Ecto neural progenitor cell (in vitro differentiated cells): ENCODE measurements around the gene RERE.
A peak's percentile ranks its signal among the peaks of the same experiment; 100 is the strongest.
"Not testable (repeated sequence)": the region's sequence is repeated elsewhere in the genome, so short reads cannot be mapped to it uniquely, and the experiment has no call there.

Experiments
- DNase-seq: peaks from one replicate; pipeline ENCODE4 v3.0.0-alpha.2; 2018; ENCODE audit warnings: low spot score

Gene RERE

GRCh38 chr1:8714173-8714572 lies 103.3 kb downstream of the RERE start:
- no peak for DNase-seq

- no peak for DNase-seq
Measured at GRCh38 chr1:8712413-8713231, 104.8 kb downstream of the RERE start.

DNA sequence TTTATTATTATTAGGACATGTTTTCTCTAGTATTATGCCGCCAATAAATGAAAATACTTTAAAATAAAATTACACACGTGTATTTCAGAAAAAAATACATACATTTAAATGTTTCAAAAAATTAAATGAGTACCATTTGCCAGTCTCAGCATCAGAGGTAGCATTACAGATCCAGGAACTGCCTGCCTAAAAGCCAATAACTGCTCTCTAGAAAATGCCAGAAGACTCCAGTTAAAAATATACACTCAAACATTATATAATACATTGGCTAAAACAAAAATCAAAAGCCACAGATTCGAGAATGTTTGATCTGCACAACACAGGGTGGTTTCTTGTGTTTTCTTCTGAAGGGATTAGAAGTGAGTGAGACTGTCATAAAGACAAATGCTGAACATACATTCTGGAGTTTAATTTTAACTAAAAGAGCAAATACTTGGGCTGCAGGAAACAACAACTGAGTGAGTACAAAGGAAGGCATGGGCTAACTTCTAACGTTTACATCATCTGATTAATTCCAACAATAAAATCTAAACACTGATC lies 105.5 kb downstream of the RERE start:
- DNase-seq = no peak

DNA sequence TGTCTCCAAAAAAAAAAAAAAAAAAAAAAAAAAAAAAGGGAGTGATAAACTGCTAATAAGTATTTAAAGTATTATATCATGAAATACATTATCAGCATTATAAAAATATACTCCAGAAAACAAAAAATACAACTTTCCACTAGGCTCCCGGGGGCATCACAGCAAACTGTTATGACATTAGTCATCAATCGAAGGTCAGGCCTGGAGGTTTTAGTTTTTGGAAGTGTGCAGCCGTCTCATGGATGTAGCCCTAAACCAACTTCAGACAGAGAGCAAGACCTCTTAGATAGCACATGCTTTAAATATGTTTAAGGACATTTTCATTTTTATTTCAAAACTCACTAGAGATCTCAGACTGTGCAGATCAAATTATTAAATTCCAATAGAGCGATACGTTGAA lies 106.3 kb downstream of the RERE start:
- DNase-seq = no peak

DNA sequence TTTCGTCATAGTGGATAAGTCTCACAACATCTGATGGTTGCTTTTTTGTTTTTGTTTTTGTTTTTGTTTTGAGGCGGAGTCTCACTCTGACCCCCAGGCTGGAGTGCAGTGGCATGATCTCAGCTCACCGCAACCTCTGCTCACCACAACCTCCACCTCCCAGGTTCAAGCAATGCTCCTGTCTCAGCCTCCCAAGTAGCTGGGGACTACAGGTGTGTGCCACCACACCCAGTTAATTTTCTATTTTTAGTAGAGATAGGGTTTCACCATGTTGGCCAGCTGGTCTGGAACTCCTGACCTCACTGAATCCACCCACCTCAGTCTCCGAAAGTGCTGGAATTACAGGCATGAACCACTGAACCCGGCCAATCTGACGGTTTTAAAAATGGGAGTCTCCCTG lies 109.2 kb downstream of the RERE start:
- DNase-seq = no peak

DNA sequence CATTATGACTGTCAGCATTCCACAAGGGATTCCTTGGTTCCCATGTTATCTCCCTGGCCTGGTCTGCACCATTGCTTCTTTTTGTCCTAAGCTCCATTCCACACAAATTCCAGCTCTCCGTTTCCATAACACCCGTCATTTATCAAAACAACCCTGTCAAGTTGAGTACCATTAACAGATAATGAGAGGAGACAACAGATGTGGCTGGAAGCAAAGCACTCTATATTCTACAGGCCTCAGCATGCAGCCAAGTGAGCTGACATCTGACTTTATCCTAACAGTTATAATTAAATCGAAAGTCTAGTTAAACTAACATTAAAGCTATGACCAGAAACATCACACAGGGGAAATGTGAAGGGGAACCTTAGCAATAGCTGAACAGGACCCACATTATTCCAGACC lies 110.4 kb downstream of the RERE start:
- no peak for DNase-seq

- DNase-seq = no peak
Measured at GRCh38 chr1:8706291-8706690, 111.1 kb downstream of the RERE start.

DNA sequence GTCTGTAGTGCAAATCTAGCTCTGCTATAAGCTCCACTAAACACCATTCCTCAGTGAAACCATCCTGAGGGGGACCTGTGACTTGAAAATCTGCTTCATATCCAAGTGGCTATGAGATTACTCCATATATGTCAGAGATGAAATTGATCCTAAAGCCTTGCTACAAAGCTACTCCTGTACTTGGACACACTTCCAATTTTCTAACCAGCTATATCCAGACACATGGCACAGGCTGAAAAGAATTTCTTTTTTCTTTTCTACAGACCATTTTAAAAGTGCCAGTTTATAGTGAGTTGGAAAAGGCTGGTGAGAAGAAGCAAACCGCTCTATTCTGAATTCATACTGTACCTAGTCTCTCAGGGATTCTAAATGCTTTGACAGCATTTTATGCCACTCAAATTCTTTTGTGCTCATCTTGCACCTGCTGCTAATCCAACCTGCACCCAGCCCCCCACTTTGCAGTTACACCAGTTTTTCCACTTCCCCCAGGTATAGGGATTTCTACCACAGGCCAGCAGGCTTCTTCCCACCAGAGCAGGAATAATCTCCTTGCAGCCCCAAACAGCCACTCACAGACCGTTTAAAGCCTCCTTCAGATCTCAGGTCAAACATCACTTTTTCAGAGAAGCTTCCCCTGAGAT lies 112.5 kb downstream of the RERE start:
- no peak for DNase-seq

GRCh38 chr1:8702850-8703810 lies 114.3 kb downstream of the RERE start:
- peak; percentile 96 for DNase-seq

DNA sequence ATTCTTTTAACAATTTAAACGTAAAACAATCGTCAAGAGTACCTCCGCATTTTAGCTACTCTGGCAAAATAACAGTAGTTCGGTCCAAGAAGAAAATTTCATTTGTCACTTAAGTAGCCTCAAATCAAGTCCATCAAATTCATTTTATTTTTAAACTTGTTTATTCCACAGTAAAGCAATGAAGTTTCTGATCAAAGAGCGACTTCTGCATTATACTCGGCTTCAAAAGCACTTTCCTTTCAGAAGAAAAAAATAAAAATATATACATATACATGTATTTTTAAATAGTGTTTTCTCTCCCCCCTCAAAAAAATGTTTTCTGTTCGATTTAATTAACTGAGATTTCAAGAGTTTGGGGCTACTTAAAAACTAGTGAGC lies 115.0 kb downstream of the RERE start:
- no peak for DNase-seq

DNA sequence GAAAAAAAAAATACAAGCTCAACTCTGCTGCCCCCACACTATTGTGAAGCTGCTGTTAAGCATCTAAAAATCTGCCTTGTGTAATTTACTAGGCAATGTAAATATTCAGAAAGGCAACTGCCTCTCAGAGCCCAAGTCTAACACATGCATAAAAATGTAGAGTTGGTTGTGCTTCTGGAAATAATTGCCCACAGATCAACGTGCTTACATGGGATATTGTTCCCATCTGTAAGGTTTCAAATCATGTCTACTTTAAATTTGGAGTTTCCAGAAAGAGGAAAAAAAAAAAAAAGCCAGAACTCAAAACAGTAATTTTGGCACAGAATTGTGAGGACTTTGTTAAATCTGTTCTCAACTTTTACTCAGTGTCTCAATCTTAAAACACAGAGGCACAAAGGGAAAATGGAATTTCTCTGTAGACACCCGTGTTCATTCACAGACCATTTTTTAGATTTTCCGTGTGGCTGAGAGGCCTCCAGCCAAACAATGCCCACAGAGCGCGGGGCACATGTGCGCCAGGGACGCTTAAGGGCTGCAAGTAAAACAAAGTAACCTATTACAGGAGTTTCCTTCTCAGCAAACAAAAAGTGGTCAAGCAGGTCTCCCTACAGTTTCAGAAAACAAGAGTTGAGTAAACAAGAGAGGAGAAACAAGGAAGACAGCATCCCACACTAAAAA lies 115.5 kb downstream of the RERE start:
- DNase-seq = no peak

DNA sequence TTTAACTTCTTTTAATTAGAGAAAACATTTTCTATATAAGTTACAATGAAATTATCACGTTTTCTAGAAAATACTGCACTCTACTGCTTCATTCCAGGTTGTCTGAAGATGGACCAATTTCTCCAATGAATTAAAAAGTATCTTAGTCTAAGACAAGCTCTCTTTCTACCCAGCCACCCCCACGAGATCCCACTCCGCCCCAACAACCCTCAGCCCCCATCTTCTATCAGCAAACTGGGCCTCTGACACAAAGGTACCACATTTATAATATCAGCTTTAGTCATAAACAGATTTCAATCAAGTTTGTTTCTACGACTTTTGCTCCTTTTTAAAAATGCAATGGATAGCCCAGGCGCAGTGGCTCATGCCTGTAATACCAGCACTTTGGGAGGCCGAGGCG lies 117.8 kb downstream of the RERE start:
- no peak for DNase-seq

DNA sequence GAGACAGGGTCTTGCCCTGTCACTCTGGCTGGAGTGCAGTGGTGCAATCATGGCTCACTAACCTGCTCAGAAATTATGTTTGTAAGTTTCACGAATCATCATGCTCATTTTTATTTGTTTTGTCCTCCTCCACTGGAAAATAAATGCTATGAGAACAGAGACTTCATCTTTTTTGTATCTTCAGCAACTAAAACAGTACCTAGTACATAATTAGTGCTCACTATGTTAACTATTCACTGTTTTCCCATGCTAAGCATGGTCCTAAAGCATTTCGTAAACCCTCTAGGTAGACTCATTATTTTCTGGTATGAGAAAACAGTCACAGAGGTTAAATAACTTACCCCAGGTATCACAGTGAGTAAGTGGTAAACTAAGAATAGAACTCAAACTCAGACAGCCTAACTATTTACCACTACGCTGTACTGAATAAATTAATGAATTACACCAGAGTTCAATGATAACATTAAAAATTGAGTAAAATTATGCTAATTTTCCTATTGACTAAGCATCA lies 118.4 kb downstream of the RERE start:
- DNase-seq = no peak

DNA sequence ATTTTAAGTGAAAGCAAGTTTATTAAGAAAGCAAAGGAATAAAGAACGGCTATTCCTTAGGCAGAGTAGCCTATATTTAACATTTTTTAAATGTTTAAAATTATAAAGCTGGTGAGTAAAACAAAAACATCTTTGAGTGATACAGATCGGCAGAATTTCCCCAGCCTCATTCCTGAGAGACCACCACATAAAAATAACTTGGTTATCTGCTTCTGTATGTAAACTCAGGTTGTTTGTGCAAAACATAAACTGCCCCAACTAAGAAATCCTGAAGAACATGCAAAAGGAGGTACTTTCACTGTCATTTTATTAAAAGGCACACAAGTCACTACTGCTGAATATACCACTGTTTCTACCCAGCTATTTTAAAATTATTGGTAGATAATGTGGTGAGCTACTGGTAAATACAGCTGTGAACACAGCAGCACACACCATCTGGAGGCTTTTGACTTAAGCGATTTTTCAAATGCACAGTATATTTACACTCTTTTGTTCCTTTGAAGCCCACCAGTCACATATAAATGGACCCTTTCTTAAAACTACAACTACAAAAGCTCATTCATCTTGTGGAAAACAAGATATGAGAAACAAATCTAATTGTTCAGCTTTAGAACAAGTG lies 119.3 kb downstream of the RERE start:
- no peak for DNase-seq

- DNase-seq = not testable (repeated sequence)
Measured at GRCh38 chr1:8695442-8695841, 122.0 kb downstream of the RERE start.

- no peak for DNase-seq
Measured at GRCh38 chr1:8693107-8693506, 124.3 kb downstream of the RERE start.

DNA sequence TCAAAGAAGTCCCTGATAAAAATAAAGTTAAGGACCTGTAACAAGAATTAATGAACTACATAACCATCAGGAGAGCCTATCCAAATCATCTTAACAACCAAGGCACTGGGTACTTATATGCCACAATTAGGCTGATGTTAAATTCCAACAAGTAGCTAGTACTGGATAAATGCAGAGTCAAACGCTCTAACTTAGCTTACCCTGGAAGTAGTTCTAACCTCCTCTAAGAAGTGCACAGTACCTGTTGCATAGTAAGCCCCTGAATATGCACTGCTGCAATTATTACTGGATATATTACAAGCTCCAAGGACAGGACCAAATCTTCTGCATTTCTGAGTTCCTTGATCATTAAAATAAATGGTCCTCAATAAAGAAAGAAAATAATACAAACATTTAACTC lies 125.8 kb downstream of the RERE start:
- DNase-seq = no peak

GRCh38 chr1:8690253-8690525 lies 127.3 kb downstream of the RERE start:
- DNase-seq = no peak

GRCh38 chr1:8689431-8690252 lies 127.8 kb downstream of the RERE start:
- DNase-seq = no peak

- no peak for DNase-seq
Measured at GRCh38 chr1:8687538-8687937, 129.9 kb downstream of the RERE start.

DNA sequence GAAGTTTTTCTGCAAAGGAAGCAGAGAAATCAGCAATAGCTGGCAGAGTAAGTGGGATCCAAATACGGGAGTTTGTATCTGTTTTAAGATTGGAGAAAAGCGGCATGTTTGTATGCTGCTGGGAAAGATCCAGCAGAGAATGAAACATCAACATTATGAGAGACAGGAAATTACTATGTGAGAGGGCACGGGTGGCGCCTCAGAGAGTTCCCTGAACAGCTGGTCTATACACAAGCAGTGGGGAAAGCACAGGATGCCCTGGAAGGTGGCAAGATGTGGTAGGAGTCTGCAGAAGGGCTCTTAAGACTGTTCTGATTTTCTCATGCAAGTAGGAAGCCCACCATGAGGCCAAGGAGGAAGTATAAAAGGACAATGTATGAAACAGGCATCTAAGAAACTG lies 130.4 kb downstream of the RERE start:
- no peak for DNase-seq
